HCT116 (cell line): Measurements from ENCODE around the gene ANP32B.

Experiments used
- CTCF ChIP-seq, 3 experiments: fragments of 200-600 bp in 1 of 3; sonication (generic) in 1 of 3; IDR thresholded peaks in 2 of 3; conservative IDR thresholded peaks in 1 of 3; 2 replicates each; pipeline ENCODE4 v1.5.1; 2012 to 2017; ENCODE audit warnings: low read depth in 2 of 3, low read length in 2 of 3, antibody characterized with exemption in 1 of 3, borderline replicate concordance in 1 of 3, control low read depth in 1 of 3, mild to moderate bottlenecking in 1 of 3, mixed read lengths in 1 of 3, mixed run types in 1 of 3, moderate library complexity in 1 of 3; ENCODE audit not compliant: insufficient read depth in 1 of 3
- EZH2 ChIP-seq: fragments of 200-600 bp; sonication (generic); IDR thresholded peaks from 2 replicates; pipeline ENCODE4 v1.6.1; 2017; ENCODE audit warnings: antibody characterized with exemption, mixed run types
- EZH2phosphoT487 ChIP-seq: fragments of 200-600 bp; IDR thresholded peaks from 2 replicates; pipeline ENCODE4 v1.6.1; 2018; ENCODE audit warnings: antibody characterized with exemption, borderline replicate concordance
- FOSL1 ChIP-seq: IDR thresholded peaks from 2 replicates; pipeline ENCODE4 v1.6.1; 2012; ENCODE audit warnings: low read depth
- JUND ChIP-seq: IDR thresholded peaks from 2 replicates; pipeline ENCODE4 v1.6.1; 2012
- POLR2A ChIP-seq: IDR thresholded peaks from 2 replicates; pipeline ENCODE4 v1.7.0; 2011; ENCODE audit warnings: borderline replicate concordance; ENCODE audit not compliant: insufficient read depth, insufficient read length; ENCODE audit errors: extremely low read depth
- POLR2AphosphoS5 ChIP-seq: IDR thresholded peaks from 2 replicates; pipeline ENCODE4 v1.6.1; 2011; ENCODE audit warnings: mild to moderate bottlenecking, low read depth, low read length, moderate library complexity
- RAD21 ChIP-seq: IDR thresholded peaks from 2 replicates; pipeline ENCODE4 v1.6.1; 2012; ENCODE audit warnings: low read depth, mild to moderate bottlenecking
- SIN3A ChIP-seq: IDR thresholded peaks from 2 replicates; pipeline ENCODE4 v1.6.1; 2012; ENCODE audit warnings: low read depth
- SP1 ChIP-seq: IDR thresholded peaks from 2 replicates; pipeline ENCODE4 v1.6.1; 2012; ENCODE audit warnings: low read depth
- ZNF274 ChIP-seq: fragments of 200-500 bp; sonication (Bioruptor generic); IDR thresholded peaks from 2 replicates; pipeline ENCODE4 v1.6.1; 2014; ENCODE audit warnings: mild to moderate bottlenecking, low read depth, low read length, inconsistent platforms
- TF ChIP-seq, protein P1 (sequence below): IDR thresholded peaks from 2 replicates; pipeline ENCODE4 v1.6.1; 2011; ENCODE audit warnings: mild to moderate bottlenecking, low read length, moderate library complexity; ENCODE audit not compliant: insufficient replicate concordance; ENCODE audit errors: extremely low read depth
- TF ChIP-seq, protein P2 (sequence below): IDR thresholded peaks from 2 replicates; pipeline ENCODE4 v1.6.1; 2012
- TF ChIP-seq, protein P3 (sequence below): IDR thresholded peaks from 2 replicates; pipeline ENCODE4 v1.6.1; 2012; ENCODE audit warnings: low read depth

GRCh38 chr9:98006127-98006796 lies 23.1 kb downstream of the ANP32B start:
- TF ChIP-seq, protein P1, sequence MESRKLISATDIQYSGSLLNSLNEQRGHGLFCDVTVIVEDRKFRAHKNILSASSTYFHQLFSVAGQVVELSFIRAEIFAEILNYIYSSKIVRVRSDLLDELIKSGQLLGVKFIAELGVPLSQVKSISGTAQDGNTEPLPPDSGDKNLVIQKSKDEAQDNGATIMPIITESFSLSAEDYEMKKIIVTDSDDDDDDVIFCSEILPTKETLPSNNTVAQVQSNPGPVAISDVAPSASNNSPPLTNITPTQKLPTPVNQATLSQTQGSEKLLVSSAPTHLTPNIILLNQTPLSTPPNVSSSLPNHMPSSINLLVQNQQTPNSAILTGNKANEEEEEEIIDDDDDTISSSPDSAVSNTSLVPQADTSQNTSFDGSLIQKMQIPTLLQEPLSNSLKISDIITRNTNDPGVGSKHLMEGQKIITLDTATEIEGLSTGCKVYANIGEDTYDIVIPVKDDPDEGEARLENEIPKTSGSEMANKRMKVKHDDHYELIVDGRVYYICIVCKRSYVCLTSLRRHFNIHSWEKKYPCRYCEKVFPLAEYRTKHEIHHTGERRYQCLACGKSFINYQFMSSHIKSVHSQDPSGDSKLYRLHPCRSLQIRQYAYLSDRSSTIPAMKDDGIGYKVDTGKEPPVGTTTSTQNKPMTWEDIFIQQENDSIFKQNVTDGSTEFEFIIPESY = no peak
- no peak for TF ChIP-seq ZNF274
- no peak for TF ChIP-seq POLR2AphosphoS5
- TF ChIP-seq SP1 = no peak
- TF ChIP-seq, protein P2, sequence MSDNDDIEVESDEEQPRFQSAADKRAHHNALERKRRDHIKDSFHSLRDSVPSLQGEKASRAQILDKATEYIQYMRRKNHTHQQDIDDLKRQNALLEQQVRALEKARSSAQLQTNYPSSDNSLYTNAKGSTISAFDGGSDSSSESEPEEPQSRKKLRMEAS = no peak
- TF ChIP-seq CTCF (IDR thresholded peaks at IDR 0.05 in 2 of 3, conservative IDR thresholded peaks at IDR 0.05 in 1 of 3; ENCODE audit: borderline replicate concordance in 1 of 3, insufficient read depth in 1 of 3, low read depth in 2 of 3, low read length in 2 of 3) = no peak
- no peak for TF ChIP-seq EZH2
- TF ChIP-seq, protein P3, sequence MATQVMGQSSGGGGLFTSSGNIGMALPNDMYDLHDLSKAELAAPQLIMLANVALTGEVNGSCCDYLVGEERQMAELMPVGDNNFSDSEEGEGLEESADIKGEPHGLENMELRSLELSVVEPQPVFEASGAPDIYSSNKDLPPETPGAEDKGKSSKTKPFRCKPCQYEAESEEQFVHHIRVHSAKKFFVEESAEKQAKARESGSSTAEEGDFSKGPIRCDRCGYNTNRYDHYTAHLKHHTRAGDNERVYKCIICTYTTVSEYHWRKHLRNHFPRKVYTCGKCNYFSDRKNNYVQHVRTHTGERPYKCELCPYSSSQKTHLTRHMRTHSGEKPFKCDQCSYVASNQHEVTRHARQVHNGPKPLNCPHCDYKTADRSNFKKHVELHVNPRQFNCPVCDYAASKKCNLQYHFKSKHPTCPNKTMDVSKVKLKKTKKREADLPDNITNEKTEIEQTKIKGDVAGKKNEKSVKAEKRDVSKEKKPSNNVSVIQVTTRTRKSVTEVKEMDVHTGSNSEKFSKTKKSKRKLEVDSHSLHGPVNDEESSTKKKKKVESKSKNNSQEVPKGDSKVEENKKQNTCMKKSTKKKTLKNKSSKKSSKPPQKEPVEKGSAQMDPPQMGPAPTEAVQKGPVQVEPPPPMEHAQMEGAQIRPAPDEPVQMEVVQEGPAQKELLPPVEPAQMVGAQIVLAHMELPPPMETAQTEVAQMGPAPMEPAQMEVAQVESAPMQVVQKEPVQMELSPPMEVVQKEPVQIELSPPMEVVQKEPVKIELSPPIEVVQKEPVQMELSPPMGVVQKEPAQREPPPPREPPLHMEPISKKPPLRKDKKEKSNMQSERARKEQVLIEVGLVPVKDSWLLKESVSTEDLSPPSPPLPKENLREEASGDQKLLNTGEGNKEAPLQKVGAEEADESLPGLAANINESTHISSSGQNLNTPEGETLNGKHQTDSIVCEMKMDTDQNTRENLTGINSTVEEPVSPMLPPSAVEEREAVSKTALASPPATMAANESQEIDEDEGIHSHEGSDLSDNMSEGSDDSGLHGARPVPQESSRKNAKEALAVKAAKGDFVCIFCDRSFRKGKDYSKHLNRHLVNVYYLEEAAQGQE = no peak
- no peak for TF ChIP-seq RAD21
- TF ChIP-seq JUND = no peak
- TF ChIP-seq SIN3A = no peak
- no peak for TF ChIP-seq FOSL1
- no peak for TF ChIP-seq POLR2A
- no peak for TF ChIP-seq EZH2phosphoT487
